DMS 273 treated with DMSO at 0.1 percent for 48 hours (cell line): Measurements from ENCODE around the gene SPRR2F.
"Not testable (repeated sequence)": the region's sequence is repeated elsewhere in the genome, so short reads cannot be mapped to it uniquely, and the experiment has no call there.

Source experiments
- DNase-seq: peaks from one replicate; lab custom pipeline; 2025; lab: John Stamatoyannopoulos, UW

SPRR2F gene

GRCh38 chr1:153113416-153113815 lies at the start of gene SPRR2F:
Gene SPRR2F, minus strand, starts transcription at chr1:153113516. Its CDS starts 783 bp downstream, at chr1:153112733.
- DNase-seq, result no peak

GRCh38 chr1:153155541-153155940 lies 42.2 kb upstream of the SPRR2F start:
- no peak for DNase-seq

- no peak for DNase-seq
These were observed 39.2 kb upstream of the SPRR2F start for GRCh38 chr1:153152481-153152880.

GRCh38 chr1:153150846-153151245 lies 37.5 kb upstream of the SPRR2F start, which contains the start of gene SPRR2G:
Gene SPRR2G, minus strand, starts transcription at chr1:153150890. Its CDS starts 780 bp downstream, at chr1:153150110.
- no peak for DNase-seq

- DNase-seq, result no peak
These were observed 28.1 kb upstream of the SPRR2F start for GRCh38 chr1:153141377-153141776.

GRCh38 chr1:153140484-153140883 lies 27.2 kb upstream of the SPRR2F start:
- no peak for DNase-seq

- DNase-seq, result no peak
These were observed 20.4 kb upstream of the SPRR2F start for GRCh38 chr1:153133743-153134142.

GRCh38 chr1:153133267-153133666 lies 20.0 kb upstream of the SPRR2F start:
- DNase-seq, result no peak

- DNase-seq, result not testable (repeated sequence)
These were observed 15.4 kb upstream of the SPRR2F start for GRCh38 chr1:153128688-153129087.

GRCh38 chr1:153127296-153127695 lies 14.0 kb upstream of the SPRR2F start:
- DNase-seq, result no peak

GRCh38 chr1:153125536-153125935 lies 12.2 kb upstream of the SPRR2F start:
- no peak for DNase-seq

GRCh38 chr1:153123793-153124192 lies 10.5 kb upstream of the SPRR2F start:
- not testable (repeated sequence) for DNase-seq

GRCh38 chr1:153122831-153123421 lies 9.6 kb upstream of the SPRR2F start:
- no peak for DNase-seq

- DNase-seq, result no peak
These were observed 7.6 kb upstream of the SPRR2F start for GRCh38 chr1:153120945-153121344.

GRCh38 chr1:153119491-153119971 lies 6.2 kb upstream of the SPRR2F start:
- no peak for DNase-seq

GRCh38 chr1:153115264-153115663 lies 1.9 kb upstream of the SPRR2F start:
- DNase-seq, result not testable (repeated sequence)

GRCh38 chr1:153112454-153112853 lies 862 bp downstream of the SPRR2F start:
- DNase-seq, result not testable (repeated sequence)

- no peak for DNase-seq
These were observed 13.1 kb downstream of the SPRR2F start for GRCh38 chr1:153100245-153100644.

- DNase-seq, result no peak
These were observed 13.8 kb downstream of the SPRR2F start for GRCh38 chr1:153099461-153100045.

- no peak for DNase-seq
These were observed 17.6 kb downstream of the SPRR2F start for GRCh38 chr1:153095764-153096163.

- no peak for DNase-seq
These were observed 18.9 kb downstream of the SPRR2F start, which contains the start of gene SPRR2E for GRCh38 chr1:153094426-153094825. Gene SPRR2E, minus strand, starts transcription at chr1:153094526. Its CDS starts 775 bp downstream, at chr1:153093751.

- DNase-seq, result no peak
These were observed 25.7 kb downstream of the SPRR2F start for GRCh38 chr1:153087652-153088051.

- DNase-seq, result no peak
These were observed 31.6 kb downstream of the SPRR2F start for GRCh38 chr1:153081736-153082135.
